ENCODE data around the gene SLC3A2. TPM values are rescaled to one million over a fixed set of nuclear protein-coding genes. Genes with fewer than 3 reads are reported as not detected.
"Not testable (repeated sequence)": the region's sequence is repeated elsewhere in the genome, so short reads cannot be mapped to it uniquely, and the experiment has no call there.

Gene SLC3A2
- total and polyA plus RNA-seq, 2 experiments from 2014 or later: 335 to 456 TPM

DNA sequence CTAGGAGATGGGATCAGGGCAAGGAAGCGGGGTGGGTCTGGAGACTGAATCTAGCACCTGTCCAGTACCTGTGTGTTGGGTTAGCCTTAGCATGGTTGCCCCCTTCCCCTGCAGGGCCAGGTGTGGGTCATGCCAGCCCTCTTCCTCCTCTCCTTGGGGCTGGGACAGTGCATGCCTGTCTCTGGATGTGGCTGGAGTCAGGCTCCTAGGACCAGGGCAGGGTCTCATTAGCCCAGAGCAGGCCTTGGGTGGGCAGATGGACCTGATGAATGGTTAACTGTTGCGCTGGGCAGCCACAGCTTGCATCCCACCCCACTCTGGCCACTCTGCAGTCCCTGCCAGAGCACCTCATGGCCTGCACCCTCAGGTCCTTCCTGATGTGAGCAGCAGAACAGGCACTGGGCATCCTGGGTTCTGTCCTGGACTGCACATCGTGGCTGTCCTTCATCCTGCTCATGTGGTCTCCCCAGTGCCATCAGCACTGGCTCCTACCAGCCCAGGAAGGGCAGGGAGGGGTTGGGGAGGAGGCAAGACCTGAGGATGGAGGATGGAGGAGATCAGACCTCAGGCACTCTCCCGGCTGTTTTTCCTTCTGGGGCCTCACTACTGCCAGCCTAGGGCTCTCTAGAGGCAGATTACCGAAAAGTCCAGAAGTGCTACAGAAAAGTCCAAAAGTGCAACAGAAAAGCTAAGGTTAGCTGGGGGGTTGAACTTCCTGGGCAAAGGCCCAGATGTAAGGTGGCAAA, 53.2 kb downstream of the SLC3A2 start:
- Histone ChIP-seq H4K20me1 (ENCODE audit: insufficient read depth, poor library complexity, severe bottlenecking) (no peaks in the 10 kb centered on the region), H3K79me2 (no peaks in the 10 kb centered on the region), H3K4me3 (no peak overlapping the region), H3K4me2 (no peak overlapping the region), H3K27me3 (peaks cover 5% of the 10 kb centered on the region), H2AFZ (no peak overlapping the region), H3K9me3 (ENCODE audit: low read depth) (no peaks in the 10 kb centered on the region), H3K36me3 (replicated peaks; ENCODE audit: insufficient read depth, low read depth) (no peaks in the 10 kb centered on the region), H3K9me2 (replicated peaks; ENCODE audit: insufficient read depth) (no peaks in the 10 kb centered on the region), H3K4me1 (ENCODE audit: insufficient read depth) (no peaks in the 10 kb centered on the region), H3K27ac (no peak overlapping the region)
- TF ChIP-seq, protein P1, sequence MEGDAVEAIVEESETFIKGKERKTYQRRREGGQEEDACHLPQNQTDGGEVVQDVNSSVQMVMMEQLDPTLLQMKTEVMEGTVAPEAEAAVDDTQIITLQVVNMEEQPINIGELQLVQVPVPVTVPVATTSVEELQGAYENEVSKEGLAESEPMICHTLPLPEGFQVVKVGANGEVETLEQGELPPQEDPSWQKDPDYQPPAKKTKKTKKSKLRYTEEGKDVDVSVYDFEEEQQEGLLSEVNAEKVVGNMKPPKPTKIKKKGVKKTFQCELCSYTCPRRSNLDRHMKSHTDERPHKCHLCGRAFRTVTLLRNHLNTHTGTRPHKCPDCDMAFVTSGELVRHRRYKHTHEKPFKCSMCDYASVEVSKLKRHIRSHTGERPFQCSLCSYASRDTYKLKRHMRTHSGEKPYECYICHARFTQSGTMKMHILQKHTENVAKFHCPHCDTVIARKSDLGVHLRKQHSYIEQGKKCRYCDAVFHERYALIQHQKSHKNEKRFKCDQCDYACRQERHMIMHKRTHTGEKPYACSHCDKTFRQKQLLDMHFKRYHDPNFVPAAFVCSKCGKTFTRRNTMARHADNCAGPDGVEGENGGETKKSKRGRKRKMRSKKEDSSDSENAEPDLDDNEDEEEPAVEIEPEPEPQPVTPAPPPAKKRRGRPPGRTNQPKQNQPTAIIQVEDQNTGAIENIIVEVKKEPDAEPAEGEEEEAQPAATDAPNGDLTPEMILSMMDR (IDR thresholded peaks at IDR 0.05; ENCODE audit: poor library complexity): no peak
- TF ChIP-seq EZH2phosphoT487 (IDR thresholded peaks at IDR 0.05; ENCODE audit: low read depth, severe bottlenecking, unreplicated experiment) (no peak), EZH2 (IDR thresholded peaks at IDR 0.05; ENCODE audit: borderline replicate concordance) (no peak)
- DNase-seq (ENCODE audit: low spot score): no peak
- 95% methylated on average over 4 of the region's 5 CpGs for WGBS (ENCODE audit: low lambda C conversion rate, missing lambda C conversion rate)

DNA sequence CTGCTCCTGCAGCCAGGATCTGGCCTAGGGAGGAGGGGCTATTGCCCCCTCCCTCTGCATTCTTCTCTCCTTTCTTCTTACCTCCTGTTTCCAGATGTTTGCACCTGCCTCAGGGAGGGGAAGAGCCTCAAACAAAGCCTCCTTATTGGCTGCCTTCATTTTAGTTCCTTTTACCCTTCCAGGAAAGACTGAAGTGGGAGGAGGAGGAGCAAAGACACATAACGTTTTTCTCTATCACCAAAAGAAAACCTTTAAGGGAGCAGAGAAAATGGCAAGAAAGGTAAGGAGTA, 53.7 kb downstream of the SLC3A2 start:
- H3K4me2 ChIP-seq: no peak overlapping the region
- H3K36me3 ChIP-seq (replicated peaks; ENCODE audit: insufficient read depth, low read depth): no peaks in the 10 kb centered on the region
- WGBS (ENCODE audit: low lambda C conversion rate, missing lambda C conversion rate): 20% methylated on average over 1 of the region's 1 CpG
- no peak overlapping the region for H2AFZ ChIP-seq
- H3K27ac ChIP-seq: no peak overlapping the region
- H3K9me2 ChIP-seq (replicated peaks; ENCODE audit: insufficient read depth): no peaks in the 10 kb centered on the region
- no peak overlapping the region for H3K4me3 ChIP-seq
- peaks cover under 1% of the 10 kb centered on the region for H3K27me3 ChIP-seq
- TF ChIP-seq EZH2phosphoT487 (IDR thresholded peaks at IDR 0.05; ENCODE audit: low read depth, severe bottlenecking, unreplicated experiment) (no peak), EZH2 (IDR thresholded peaks at IDR 0.05; ENCODE audit: borderline replicate concordance) (no peak)
- TF ChIP-seq, protein P1 (IDR thresholded peaks at IDR 0.05; ENCODE audit: poor library complexity): no peak
- no peaks in the 10 kb centered on the region for H3K9me3 ChIP-seq (ENCODE audit: low read depth)
- no peak for DNase-seq (ENCODE audit: low spot score)
- no peaks in the 10 kb centered on the region for H3K4me1 ChIP-seq (ENCODE audit: insufficient read depth)
- no peaks in the 10 kb centered on the region for H3K79me2 ChIP-seq
- no peaks in the 10 kb centered on the region for H4K20me1 ChIP-seq (ENCODE audit: insufficient read depth, poor library complexity, severe bottlenecking)

DNA sequence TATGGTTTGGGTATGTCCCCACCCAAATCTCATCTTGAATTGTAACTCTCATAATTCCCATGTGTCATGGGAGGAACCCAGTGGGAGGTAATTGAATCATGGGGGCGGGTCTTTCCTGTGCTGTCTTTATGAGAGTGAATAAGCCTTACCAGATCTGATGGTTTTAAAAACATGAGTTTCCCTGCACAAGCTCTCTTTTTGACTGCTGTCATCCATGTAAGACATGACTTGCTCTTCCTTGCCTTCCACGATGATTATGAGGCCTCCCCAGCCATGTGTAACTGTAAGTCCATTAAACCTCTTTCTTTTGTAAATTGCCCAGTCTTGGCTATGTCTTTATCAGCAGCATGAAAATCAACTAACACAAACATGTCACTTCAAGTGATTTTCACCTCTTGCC, 56.8 kb downstream of the SLC3A2 start:
- not testable (repeated sequence) for H3K9me3 ChIP-seq (ENCODE audit: low read depth); H3K79me2 ChIP-seq; H4K20me1 ChIP-seq (ENCODE audit: insufficient read depth, poor library complexity, severe bottlenecking); H3K9me2 ChIP-seq (replicated peaks; ENCODE audit: insufficient read depth); H3K4me2 ChIP-seq; DNase-seq (ENCODE audit: low spot score); H3K27ac ChIP-seq; H3K4me1 ChIP-seq (ENCODE audit: insufficient read depth); H2AFZ ChIP-seq; H3K27me3 ChIP-seq; H3K4me3 ChIP-seq; H3K36me3 ChIP-seq (replicated peaks; ENCODE audit: insufficient read depth, low read depth)
- 90% methylated on average over 2 of the region's 2 CpGs for WGBS (ENCODE audit: low lambda C conversion rate, missing lambda C conversion rate)

Small RNAs within 50 kb of the gene (small RNA-seq; reads per million reads assigned to genes)
- gene RF00099: not detected
- gene RN7SL259P: not detected
- gene SNORD22: not detected
- gene SNORD26: not detected
- gene SNORD27: not detected
- not detected for gene SNORD28
- 4,215 reads per million, percentile 100 among the genes with 10 or more reads in this experiment for gene SNORD30

Other genes with a start within 250 kb of the SLC3A2 start
- 251 and 254 TPM in 2 replicates for gene GANAB, start 234.3 kb upstream of the SLC3A2 start, total RNA-seq
- 212 and 232 TPM in 2 replicates for gene GANAB, start 234.3 kb upstream of the SLC3A2 start, polyA plus RNA-seq
- 12.6 and 18.7 TPM in 2 replicates for gene INTS5, start 227.6 kb upstream of the SLC3A2 start, total RNA-seq
- gene INTS5, start 227.6 kb upstream of the SLC3A2 start, polyA plus RNA-seq: 19.1 and 21.1 TPM in 2 replicates
- gene C11orf98, start 215.7 kb upstream of the SLC3A2 start, total RNA-seq: 63.7 and 80.4 TPM in 2 replicates
- gene C11orf98, start 215.7 kb upstream of the SLC3A2 start, polyA plus RNA-seq: 116 and 133 TPM in 2 replicates
- 10.0 and 22.5 TPM in 2 replicates for gene CSKMT, start 215.6 kb upstream of the SLC3A2 start, total RNA-seq
- gene CSKMT, start 215.6 kb upstream of the SLC3A2 start, polyA plus RNA-seq: 5.7 and 7.1 TPM in 2 replicates
- 8.9 and 11.1 TPM in 2 replicates for gene UQCC3, start 209.2 kb upstream of the SLC3A2 start, total RNA-seq
- gene UQCC3, start 209.2 kb upstream of the SLC3A2 start, polyA plus RNA-seq: 17.0 and 19.0 TPM in 2 replicates
- 5.4 and 11.2 TPM in 2 replicates for gene LBHD1, start 208.6 kb upstream of the SLC3A2 start, total RNA-seq
- gene LBHD1, start 208.6 kb upstream of the SLC3A2 start, polyA plus RNA-seq: 6.5 and 6.7 TPM in 2 replicates
- 73.0 and 74.1 TPM in 2 replicates for gene UBXN1, start 201.8 kb upstream of the SLC3A2 start, total RNA-seq
- gene UBXN1, start 201.8 kb upstream of the SLC3A2 start, polyA plus RNA-seq: 73.2 and 73.8 TPM in 2 replicates
- gene LRRN4CL, start 191.4 kb upstream of the SLC3A2 start, total RNA-seq: 0.40 and 1.1 TPM in 2 replicates
- gene LRRN4CL, start 191.4 kb upstream of the SLC3A2 start, polyA plus RNA-seq: 0.15 and 0.41 TPM in 2 replicates
- gene BSCL2, start 173.5 kb upstream of the SLC3A2 start, total RNA-seq: 39.3 and 49.2 TPM in 2 replicates
- gene BSCL2, start 173.5 kb upstream of the SLC3A2 start, polyA plus RNA-seq: 78.7 and 81.0 TPM in 2 replicates
- 0.23 and 0.24 TPM in 2 replicates for gene GNG3, start 173.2 kb upstream of the SLC3A2 start, total RNA-seq
- 0.41 and 1.2 TPM in 2 replicates for gene GNG3, start 173.2 kb upstream of the SLC3A2 start, polyA plus RNA-seq
- gene HNRNPUL2, start 153.4 kb upstream of the SLC3A2 start, total RNA-seq: 14.0 and 15.4 TPM in 2 replicates
- 2.3 and 3.7 TPM in 2 replicates for gene HNRNPUL2, start 153.4 kb upstream of the SLC3A2 start, polyA plus RNA-seq
- gene TTC9C, start 152.4 kb upstream of the SLC3A2 start, total RNA-seq: 26.3 and 35.0 TPM in 2 replicates
- 35.4 and 39.9 TPM in 2 replicates for gene TTC9C, start 152.4 kb upstream of the SLC3A2 start, polyA plus RNA-seq
- 7.0 and 11.0 TPM in 2 replicates for gene ZBTB3, start 126.7 kb upstream of the SLC3A2 start, total RNA-seq
- gene ZBTB3, start 126.7 kb upstream of the SLC3A2 start, polyA plus RNA-seq: 4.0 and 4.3 TPM in 2 replicates
- gene POLR2G, start 119.3 kb upstream of the SLC3A2 start, total RNA-seq: 96.5 and 110 TPM in 2 replicates
- gene POLR2G, start 119.3 kb upstream of the SLC3A2 start, polyA plus RNA-seq: 171 and 195 TPM in 2 replicates
- 20.5 and 23.2 TPM in 2 replicates for gene TAF6L, start 109.5 kb upstream of the SLC3A2 start, total RNA-seq
- gene TAF6L, start 109.5 kb upstream of the SLC3A2 start, polyA plus RNA-seq: 35.9 and 36.0 TPM in 2 replicates
- 78.0 and 99.1 TPM in 2 replicates for gene TMEM179B, start 93.5 kb upstream of the SLC3A2 start, total RNA-seq
- gene TMEM179B, start 93.5 kb upstream of the SLC3A2 start, polyA plus RNA-seq: 163 and 172 TPM in 2 replicates
- 28.4 and 31.9 TPM in 2 replicates for gene TMEM223, start 88.9 kb upstream of the SLC3A2 start, total RNA-seq
- gene TMEM223, start 88.9 kb upstream of the SLC3A2 start, polyA plus RNA-seq: 30.3 and 36.1 TPM in 2 replicates
- 37.2 and 37.6 TPM in 2 replicates for gene NXF1, start 75.5 kb upstream of the SLC3A2 start, total RNA-seq
- gene NXF1, start 75.5 kb upstream of the SLC3A2 start, polyA plus RNA-seq: 71.9 and 91.4 TPM in 2 replicates
- 35.4 and 37.3 TPM in 2 replicates for gene STX5, start 48.8 kb upstream of the SLC3A2 start, total RNA-seq
- 49.7 and 50.4 TPM in 2 replicates for gene STX5, start 48.8 kb upstream of the SLC3A2 start, polyA plus RNA-seq
- not detected in 2 replicates for gene TEX54, start 48.1 kb upstream of the SLC3A2 start, total RNA-seq
- gene TEX54, start 48.1 kb upstream of the SLC3A2 start, polyA plus RNA-seq: 1.8 and 3.5 TPM in 2 replicates
- gene WDR74, start 41.3 kb upstream of the SLC3A2 start, total RNA-seq: 28.0 and 30.9 TPM in 2 replicates
- gene WDR74, start 41.3 kb upstream of the SLC3A2 start, polyA plus RNA-seq: 28.9 and 34.1 TPM in 2 replicates
- gene CHRM1, start 40.5 kb downstream of the SLC3A2 start, total RNA-seq: not detected in 2 replicates
- gene CHRM1, start 40.5 kb downstream of the SLC3A2 start, polyA plus RNA-seq: not detected in 2 replicates
- gene SLC22A6, start 104.1 kb downstream of the SLC3A2 start, total RNA-seq: not detected in 2 replicates
- gene SLC22A6, start 104.1 kb downstream of the SLC3A2 start, polyA plus RNA-seq: 0.46 TPM in 1 of 2 replicates, not detected in the other
- gene SLC22A8, start 134.9 kb downstream of the SLC3A2 start, total RNA-seq: not detected in 2 replicates
- 0.41 TPM in 1 of 2 replicates, not detected in the other for gene SLC22A8, start 134.9 kb downstream of the SLC3A2 start, polyA plus RNA-seq